Left lung (tissue), 10 donors: ENCODE measurements around the gene PCDHA6. TPM values are rescaled to one million over a fixed set of nuclear protein-coding genes. Genes with fewer than 3 reads are reported as not detected.
"Not testable (repeated sequence)": the region's sequence is repeated elsewhere in the genome, so short reads cannot be mapped to it uniquely, and the experiment has no call there.

Source experiments
- ATAC-seq: fragments of 200-7000 bp; cut with Tn5 transposase; one replicate; pipeline ENCODE4 v1.9.1; 2020; ENCODE audit warnings: moderate library complexity
- DNase-seq, 4 donors: peaks; one replicate each; pipeline ENCODE4 v3.0.0-alpha.2; 2013 to 2020
- H3K27ac ChIP-seq, 2 donors: fragments of 200-600 bp; sonication (generic) in 1 of 2; one replicate each; pipeline versions ENCODE4 v1.5.0 to v1.8.0; 2020 to 2021
- H3K27me3 ChIP-seq, 2 donors: fragments of 200-600 bp; sonication (generic) in 1 of 2; one replicate each; pipeline versions ENCODE4 v1.5.0 to v1.8.0; 2020 to 2021
- H3K36me3 ChIP-seq, 2 donors: fragments of 200-600 bp; sonication (generic) in 1 of 2; one replicate each; pipeline versions ENCODE4 v1.5.0 to v1.8.0; 2020 to 2021
- H3K4me1 ChIP-seq, 2 donors: fragments of 200-600 bp; one replicate each; pipeline ENCODE4 v1.8.0; 2021
- H3K4me3 ChIP-seq, 2 donors: fragments of 200-600 bp; sonication (generic) in 1 of 2; one replicate each; pipeline versions ENCODE4 v1.5.0 to v1.8.0; 2020 to 2021; ENCODE audit warnings: mild to moderate bottlenecking in 1 of 2
- H3K9me3 ChIP-seq, 2 donors: fragments of 200-600 bp; sonication (generic) in 1 of 2; one replicate each; pipeline versions ENCODE4 v1.5.0 to v1.8.0; 2020 to 2021
- CTCF ChIP-seq, 2 donors: fragments of 200-600 bp; sonication (generic) in 1 of 2; IDR thresholded peaks; one replicate each; pipeline versions ENCODE4 v1.5.0 to v1.8.0; 2021; ENCODE audit warnings: antibody characterized with exemption in 2 of 2
- intact Hi-C, 2 donors: fragments of 100-400 bp; cut with DNase I; formaldehyde crosslinking; loops; one replicate each; pipeline versions ENCODE4 v1.11.2 to v1.14.2; 2022
- polyA plus RNA-seq, 6 donors: library from polyadenylated mRNA; unstranded; fragments of 120-200 nt; gene quantifications; one replicate each; pipeline ENCODE4 v1.2.1, GENCODE V29; 2013; ENCODE audit not compliant: insufficient read length in 6 of 6
- total RNA-seq, 2 donors: library from RNA; stranded (reverse); fragmentation: NEBNext Ultra II Directional; extraction: Animal tissue kit (Norgen Biotek cat#: 25700); gene quantifications; one replicate each; pipeline ENCODE4 v1.2.1, GENCODE V29; 2021
- donor health status: DM: no; HTN: yes; CAD: no.
- donor health status: DM: no; HTN: no; CAD: no.

Gene PCDHA6
- total and polyA plus RNA-seq, 8 donors: 0.34 to 1.8 (median 0.50) TPM

DNA sequence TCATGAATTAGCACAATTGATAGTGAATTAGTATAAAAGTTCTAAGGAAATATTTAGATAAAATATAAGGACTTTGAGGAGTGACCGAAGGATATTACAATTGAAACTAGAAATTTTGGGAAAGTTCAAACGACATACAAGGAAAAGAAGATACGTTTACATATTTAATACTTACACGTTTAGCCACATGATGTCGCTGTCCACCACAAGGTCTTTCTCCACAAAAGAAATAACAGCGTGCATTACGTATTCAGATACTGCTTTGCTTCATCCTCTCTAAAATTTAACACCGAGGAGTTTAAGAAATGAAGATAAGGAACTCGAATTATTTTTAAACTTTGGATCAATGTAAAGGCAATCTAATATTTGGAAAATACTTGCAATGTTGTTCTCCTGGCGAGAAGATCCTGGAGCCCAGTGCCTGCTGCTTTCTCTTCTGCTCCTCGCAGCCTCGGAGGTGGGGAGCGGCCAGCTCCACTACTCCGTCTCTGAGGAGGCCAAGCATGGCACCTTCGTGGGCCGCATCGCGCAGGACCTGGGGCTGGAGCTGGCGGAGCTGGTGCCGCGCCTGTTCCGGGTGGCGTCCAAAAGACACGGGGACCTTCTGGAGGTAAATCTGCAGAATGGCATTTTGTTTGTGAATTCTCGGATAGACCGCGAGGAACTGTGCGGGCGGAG is 26.8 kb upstream of the PCDHA6 start, which contains the start of gene PCDHA3:
Gene PCDHA3, plus strand, starts transcription at position 242 of the 678 bp plus-strand sequence.
- Histone ChIP-seq H3K9me3 (peaks cover 0 to 66% of the 10 kb centered on the region in 2 donors), H3K4me1 (no peaks in the 10 kb centered on the region), H3K27me3 (peaks cover 0 to 69% of the 10 kb centered on the region in 2 donors), H3K4me3 (peak within 1 kb of the TSS in 1 of 2 donors; percentile 19), H3K36me3 (no peaks in the 10 kb centered on the region), H3K27ac (no peak within 1 kb of the TSS)
- TF ChIP-seq CTCF (IDR thresholded peaks at IDR 0.05): no peak
- DNase-seq (peak in 3 of 4 donors; percentile 6 to 55 (median 17)), ATAC-seq (no peak)
- intact Hi-C loops: no loop called here

DNA sequence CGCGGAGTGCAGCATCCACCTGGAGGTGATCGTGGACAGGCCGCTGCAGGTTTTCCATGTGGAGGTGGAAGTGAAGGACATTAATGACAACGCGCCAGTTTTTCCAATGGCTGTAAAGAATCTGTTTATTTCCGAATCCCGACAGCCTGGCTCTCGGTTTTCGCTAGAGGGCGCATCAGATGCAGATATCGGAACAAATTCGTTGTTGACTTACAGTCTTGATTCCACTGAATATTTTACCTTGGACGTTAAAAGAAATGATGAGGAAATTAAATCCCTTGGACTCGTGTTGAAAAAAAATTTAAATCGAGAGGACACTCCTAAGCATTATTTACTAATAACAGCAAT is 26.3 kb upstream of the PCDHA6 start:
- Histone ChIP-seq H3K4me1 (no peaks in the 10 kb centered on the region), H3K4me3 (peak overlapping the region in 1 of 2 donors; percentile 19), H3K27ac (no peak overlapping the region), H3K36me3 (no peaks in the 10 kb centered on the region), H3K9me3 (peaks cover 0 to 65% of the 10 kb centered on the region in 2 donors), H3K27me3 (peaks cover 0 to 69% of the 10 kb centered on the region in 2 donors)
- intact Hi-C loops: no loop called here
- ATAC-seq (no peak), DNase-seq (no peak)
- TF ChIP-seq CTCF (IDR thresholded peaks at IDR 0.05): peak in 1 of 2 donors; percentile 10

DNA sequence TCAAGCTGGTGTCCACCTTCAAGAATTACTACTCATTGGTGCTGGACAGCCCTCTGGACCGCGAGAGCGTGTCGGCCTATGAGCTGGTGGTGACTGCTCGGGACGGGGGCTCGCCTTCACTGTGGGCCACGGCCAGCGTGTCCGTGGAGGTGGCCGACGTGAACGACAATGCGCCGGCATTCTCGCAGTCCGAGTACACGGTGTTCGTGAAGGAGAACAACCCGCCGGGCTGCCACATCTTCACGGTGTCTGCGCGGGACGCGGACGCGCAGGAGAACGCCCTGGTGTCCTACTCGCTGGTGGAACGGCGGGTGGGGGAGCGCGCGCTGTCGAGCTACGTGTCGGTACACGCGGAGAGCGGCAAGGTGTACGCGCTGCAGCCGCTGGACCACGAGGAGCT is 25.4 kb upstream of the PCDHA6 start:
- intact Hi-C loops, H3K4me1 ChIP-seq, ATAC-seq, H3K4me3 ChIP-seq, H3K36me3 ChIP-seq, H3K27ac ChIP-seq: not testable (repeated sequence)
- peak in 1 of 4 donors; percentile 72 for DNase-seq
- peaks cover 0 to 68% of the 10 kb centered on the region in 2 donors for H3K27me3 ChIP-seq
- peaks cover 0 to 62% of the 10 kb centered on the region in 2 donors for H3K9me3 ChIP-seq

- Histone ChIP-seq H3K9me3 (peaks cover 0 to 63% of the 10 kb centered on the region in 2 donors), H3K27ac (no peak overlapping the region), H3K27me3 (peaks cover 0 to 64% of the 10 kb centered on the region in 2 donors), H3K4me1 (no peaks in the 10 kb centered on the region), H3K4me3 (no peak overlapping the region), H3K36me3 (no peaks in the 10 kb centered on the region)
- ATAC-seq: no peak
- DNase-seq: peak in 1 of 4 donors; percentile 65
- intact Hi-C loops: no loop called here
- TF ChIP-seq CTCF (IDR thresholded peaks at IDR 0.05): no peak
Observed at GRCh38 chr5:140802781-140803271, 24.9 kb upstream of the PCDHA6 start.

DNA sequence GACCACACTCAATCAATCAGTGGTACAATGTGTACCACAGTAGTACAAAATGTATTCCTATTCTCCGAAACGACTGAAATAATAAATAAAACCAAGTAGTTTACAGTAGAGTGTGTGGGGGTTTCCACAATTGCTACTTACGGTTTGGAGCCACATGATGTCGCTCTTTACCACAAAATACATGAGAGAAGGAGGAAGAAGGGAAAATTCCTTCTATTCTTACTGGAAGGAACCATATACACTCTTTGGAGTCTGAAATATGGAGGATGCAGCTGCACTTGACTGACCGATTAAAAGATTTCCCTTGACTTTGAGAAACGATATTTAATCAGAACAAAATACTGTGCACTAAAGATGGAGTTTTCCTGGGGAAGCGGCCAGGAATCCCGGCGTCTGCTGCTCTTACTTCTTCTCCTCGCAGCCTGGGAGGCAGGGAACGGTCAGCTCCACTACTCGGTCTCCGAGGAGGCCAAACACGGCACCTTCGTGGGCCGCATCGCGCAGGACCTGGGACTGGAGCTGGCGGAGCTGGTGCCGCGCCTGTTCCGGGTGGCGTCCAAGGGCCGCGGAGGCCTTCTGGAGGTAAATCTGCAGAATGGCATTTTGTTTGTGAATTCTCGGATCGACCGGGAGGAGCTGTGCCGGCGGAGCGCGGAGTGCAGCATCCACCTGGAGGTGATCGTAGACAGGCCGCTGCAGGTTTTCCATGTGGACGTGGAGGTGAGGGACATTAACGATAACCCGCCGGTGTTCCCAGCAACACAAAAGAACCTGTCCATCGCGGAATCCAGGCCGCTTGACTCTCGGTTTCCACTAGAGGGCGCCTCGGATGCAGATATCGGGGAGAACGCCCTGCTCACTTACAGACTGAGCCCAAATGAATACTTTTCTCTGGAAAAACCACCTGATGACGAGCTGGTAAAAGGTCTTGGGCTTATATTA is 20.7 kb upstream of the PCDHA6 start, which contains the start of gene PCDHA4:
Gene PCDHA4, plus strand, starts transcription at position 235 of the 942 bp plus-strand sequence.
- peaks cover 0 to 67% of the 10 kb centered on the region in 2 donors for H3K9me3 ChIP-seq
- TF ChIP-seq CTCF (IDR thresholded peaks at IDR 0.05): peak; percentile 21 to 28
- H3K27me3 ChIP-seq: peaks cover 0 to 36% of the 10 kb centered on the region in 2 donors
- ATAC-seq (peak; percentile 71), DNase-seq (no peak)
- no peak within 1 kb of the TSS for H3K4me3 ChIP-seq
- H3K27ac ChIP-seq: no peak within 1 kb of the TSS
- no peaks in the 10 kb centered on the region for H3K4me1 ChIP-seq
- intact Hi-C loops: no loop called here
- H3K36me3 ChIP-seq: no peaks in the 10 kb centered on the region

DNA sequence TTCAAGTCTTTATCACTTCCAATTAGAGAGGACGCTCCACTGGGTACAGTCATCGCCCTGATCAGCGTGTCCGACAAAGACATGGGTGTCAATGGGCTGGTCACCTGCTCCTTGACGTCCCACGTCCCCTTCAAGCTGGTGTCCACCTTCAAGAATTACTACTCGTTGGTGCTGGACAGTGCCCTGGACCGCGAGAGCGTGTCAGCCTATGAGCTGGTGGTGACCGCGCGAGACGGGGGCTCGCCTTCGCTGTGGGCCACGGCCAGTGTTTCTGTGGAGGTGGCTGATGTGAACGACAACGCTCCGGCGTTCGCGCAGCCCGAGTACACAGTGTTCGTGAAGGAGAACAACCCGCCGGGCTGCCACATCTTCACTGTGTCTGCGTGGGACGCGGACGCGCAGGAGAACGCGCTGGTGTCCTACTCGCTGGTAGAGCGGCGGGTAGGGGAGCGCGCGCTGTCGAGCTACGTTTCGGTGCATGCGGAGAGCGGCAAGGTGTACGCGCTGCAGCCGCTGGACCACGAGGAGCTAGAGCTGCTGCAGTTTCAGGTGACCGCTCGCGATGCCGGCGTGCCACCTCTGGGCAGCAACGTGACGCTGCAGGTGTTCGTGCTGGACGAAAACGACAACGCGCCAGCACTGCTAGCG is 19.4 kb upstream of the PCDHA6 start:
- H3K27ac ChIP-seq, intact Hi-C loops, H3K4me3 ChIP-seq, ATAC-seq, H3K4me1 ChIP-seq, H3K36me3 ChIP-seq: not testable (repeated sequence)
- peaks cover 0 to 23% of the 10 kb centered on the region in 2 donors for H3K27me3 ChIP-seq
- DNase-seq: peak in 1 of 4 donors; percentile 72
- H3K9me3 ChIP-seq: peaks cover 0 to 59% of the 10 kb centered on the region in 2 donors
